GM19023 (cell line): ENCODE measurements around the gene SLC39A6.

ENCODE experiments used
- ATAC-seq: cut with Tn5 transposase; IDR thresholded peaks from one replicate; pipeline ENCODE4 v1.9.1; 2021; ENCODE audit warnings: mild to moderate bottlenecking, moderate library complexity; ENCODE audit not compliant: unreplicated experiment

SLC39A6 gene

DNA sequence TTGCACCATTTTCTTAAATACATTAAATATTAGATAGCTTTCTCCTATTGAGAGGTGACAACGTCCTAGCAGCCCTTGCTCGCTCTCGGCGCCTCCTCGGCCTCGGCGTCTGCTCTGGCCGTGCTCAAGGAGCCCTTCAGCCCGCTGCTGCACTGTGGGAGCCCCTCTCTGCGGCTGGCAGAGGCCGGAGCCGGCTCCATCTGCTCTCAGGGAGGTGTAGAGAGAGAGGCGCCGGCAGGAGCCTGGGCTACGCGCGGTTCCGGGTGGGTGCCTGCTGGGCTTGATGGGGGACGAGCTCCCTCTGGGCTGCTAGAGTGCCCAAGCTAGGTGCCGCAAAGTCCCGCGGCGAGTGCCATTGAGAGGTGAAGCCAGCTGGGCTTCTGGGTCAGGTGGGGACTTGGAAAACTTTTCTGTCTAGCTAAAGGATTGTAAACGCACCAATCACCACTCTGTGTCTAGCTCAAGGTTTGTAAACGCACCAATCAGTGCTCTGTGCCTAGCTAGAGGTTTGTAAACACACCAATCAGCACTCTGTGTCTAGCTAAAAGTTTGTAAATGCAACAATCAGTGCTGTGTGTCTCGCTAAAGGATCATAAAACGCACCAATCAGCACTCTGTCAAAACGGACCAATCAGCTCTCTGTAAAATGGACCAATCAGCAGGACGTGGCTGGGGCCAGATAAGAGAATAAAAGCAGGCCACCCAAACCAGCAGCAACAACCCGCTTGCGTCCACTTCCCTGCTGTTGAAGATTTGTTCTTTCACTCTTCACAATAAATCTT lies 64.9 kb downstream of the SLC39A6 start:
- ATAC-seq: no peak

DNA sequence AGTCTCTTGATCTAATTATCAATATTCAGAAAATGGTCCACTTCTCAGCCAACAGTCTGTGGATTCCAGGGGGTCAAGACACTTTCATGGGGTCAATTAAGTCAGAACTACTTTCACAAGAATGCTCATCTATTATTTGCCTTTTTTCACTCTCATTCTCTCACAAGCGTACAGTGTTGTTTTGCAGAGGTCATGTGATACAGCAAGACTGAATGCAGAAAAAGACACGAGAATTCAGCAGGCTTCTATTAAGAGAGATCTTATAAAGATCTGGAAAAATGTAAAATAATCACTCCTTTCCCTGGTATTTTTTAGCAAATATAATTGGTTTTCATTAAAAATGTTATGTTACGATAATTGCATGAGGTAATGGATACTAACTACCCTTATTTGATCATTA lies 70.5 kb downstream of the SLC39A6 start:
- ATAC-seq: no peak
